HG03520 (cell line): Measurements from ENCODE around the gene KIF3B.
A peak's percentile ranks its signal among the peaks of the same experiment; 100 is the strongest.

Experiments
- ATAC-seq: cut with Tn5 transposase; IDR thresholded peaks from one replicate; pipeline ENCODE4 v1.9.1; 2021; ENCODE audit warnings: mild to moderate bottlenecking, moderate library complexity; ENCODE audit not compliant: unreplicated experiment

Gene KIF3B

DNA sequence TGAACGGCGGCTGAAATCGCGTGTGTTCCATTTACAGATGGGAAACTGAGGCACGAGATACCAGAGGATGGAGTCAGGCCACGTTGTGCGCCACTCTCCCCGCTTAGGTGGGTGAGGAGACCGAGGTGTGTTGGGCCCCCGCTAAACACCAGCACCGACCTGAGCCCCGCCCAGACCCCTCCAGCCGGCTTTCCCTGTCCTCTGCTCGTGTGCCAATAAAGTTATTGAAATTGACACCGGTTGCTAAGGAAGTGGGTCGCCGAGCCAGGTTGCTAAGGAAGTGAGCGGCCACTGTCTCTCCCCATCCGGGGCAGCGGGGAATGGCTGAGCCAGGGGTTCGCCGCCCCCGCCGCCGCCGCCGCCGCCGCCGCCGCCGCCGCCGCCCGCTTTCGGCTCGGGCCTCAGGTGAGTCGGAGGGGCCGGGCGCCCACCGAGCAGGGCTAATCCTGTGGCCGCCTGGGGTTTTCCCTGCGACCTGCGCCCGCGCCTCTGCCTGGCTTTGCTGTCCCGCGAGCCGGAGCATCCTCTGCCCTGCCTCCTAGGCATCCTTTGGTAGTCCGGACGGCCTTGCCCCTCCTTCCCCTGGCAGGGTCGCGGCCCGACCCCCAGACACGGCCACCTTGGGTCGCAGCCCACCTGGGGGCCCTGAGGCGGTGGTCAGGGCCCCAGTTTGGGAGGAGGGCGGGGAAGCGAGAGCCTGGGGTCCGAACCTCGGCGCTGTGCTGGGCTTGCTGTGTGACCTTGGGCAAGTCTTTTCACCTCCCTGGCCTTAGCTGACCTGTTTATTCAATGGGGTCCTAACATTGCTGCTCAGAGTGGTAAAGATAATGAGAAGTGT lies at the start of gene KIF3B:
Gene KIF3B, plus strand, starts transcription at position 291 of the 838 bp plus-strand sequence. CDS start 32,127 bp downstream, outside the sequence.
- peak; percentile 80 for ATAC-seq

DNA sequence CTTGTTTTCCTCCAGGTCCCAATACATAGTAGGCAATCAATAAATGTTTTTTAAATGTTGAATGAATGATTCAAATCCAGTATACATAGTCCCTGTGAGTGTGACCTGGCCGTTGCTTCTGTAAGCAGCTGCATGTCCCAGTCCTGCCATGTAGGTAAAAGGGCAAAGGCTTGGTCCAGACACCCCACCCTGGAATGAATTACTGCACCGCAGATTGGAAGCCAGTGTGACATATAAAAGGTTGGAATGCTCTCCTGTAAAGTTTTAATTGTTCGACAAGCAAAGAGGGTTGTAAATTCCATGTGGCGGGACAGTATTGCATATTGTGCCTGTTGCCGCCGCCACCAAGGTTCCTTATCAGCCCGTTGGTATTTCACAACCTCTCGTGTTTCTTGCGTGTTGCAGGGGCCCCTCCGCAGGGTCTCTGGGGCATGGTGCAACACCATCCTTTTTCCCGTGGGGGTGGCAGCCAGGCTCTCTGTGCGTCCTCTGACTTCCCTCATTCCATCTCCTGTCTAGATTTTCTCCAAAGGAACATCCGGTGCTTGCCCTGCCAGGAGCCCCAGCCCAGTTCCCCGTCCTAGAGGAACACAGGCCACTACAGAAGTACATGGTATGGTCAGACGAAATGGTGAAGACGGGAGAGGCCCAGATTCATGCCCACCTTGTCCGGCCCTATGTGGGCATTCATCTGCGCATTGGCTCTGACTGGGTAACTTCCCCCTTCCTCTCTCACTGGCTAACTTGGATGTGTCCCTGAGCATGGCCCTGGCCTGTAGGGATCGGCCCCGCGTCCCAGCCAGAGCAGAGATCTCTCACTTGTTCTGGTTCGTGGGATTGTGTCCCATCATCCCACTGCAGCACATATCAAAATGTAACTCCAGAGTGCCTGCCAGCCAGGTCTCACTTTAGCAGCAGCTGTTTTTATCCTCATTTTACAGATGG lies 49.4 kb upstream of the KIF3B start:
- ATAC-seq, result no peak

DNA sequence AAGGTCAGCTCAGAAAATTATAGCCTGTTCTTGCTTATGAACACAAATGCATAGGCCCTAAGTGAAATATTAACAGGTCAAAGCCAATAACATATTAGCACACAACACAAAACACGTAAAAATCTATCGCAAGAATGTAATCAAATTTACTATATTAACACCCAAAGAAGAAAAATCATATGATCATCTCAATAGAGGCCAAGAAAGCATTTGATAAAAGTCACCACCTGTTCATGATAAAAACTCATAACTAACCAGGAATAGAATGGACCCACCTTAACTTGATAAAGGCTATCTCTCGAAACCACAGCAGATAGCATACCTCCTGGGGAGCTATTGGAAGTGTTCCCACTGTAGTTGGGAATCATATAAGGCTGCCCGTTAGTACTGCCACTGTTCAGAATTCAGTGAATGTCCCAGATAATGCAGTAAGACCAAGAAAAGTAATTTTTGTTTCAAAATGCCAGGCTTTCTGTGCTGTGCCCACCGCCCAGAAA lies 48.2 kb upstream of the KIF3B start:
- no peak for ATAC-seq

DNA sequence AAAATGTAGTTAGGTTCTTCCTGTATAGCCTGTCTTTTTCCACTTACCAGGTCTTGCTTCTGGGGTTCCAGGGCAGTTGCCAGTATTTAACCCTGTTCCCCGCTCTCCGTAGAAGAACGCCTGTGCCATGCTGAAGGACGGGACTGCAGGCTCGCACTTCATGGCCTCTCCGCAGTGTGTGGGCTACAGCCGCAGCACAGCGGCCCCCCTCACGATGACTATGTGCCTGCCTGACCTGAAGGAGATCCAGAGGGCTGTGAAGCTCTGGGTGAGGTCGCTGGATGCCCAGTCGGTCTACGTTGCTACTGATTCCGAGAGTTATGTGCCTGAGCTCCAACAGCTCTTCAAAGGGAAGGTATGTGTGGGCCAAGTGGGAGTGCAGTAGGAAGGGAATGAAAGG lies 46.7 kb upstream of the KIF3B start:
- no peak for ATAC-seq

DNA sequence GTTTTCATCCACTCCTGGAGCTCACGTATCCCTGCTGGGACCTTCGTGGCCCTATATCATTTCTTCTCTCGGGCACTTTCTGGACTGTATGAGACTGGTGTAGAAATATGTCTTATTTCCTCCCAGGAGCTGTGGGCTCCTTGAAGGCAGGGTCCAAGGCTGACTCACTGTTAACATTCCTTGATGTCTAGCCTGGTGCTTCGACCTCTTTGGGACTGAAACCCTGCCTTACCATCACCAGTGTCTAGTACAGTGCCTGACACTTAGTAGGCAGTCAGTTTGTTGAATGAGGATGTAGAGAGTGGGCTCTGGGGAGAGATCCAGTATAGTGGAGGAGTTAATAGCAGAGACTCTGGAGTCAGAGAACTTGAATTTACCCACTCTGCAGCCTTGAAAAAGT lies 46.2 kb upstream of the KIF3B start:
- ATAC-seq, result no peak

DNA sequence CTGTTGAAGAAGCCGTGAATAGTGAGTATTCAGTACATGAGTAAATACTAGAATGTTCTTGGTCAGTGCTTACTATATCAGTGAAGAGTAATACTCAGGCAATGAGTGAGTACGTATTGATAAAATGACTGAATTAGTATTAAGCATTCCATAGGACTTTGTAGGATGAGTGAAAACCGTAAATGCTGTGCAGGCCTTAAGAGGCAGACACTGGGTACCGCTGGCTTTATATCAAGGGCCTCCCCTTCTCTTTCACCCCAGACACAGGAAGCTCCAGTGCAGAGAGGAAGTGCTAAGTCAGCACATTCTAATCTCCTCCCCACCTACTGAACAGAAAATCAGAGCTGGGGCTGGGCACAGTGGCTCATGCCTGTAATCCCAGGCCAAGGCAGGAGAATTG lies 45.6 kb upstream of the KIF3B start:
- no peak for ATAC-seq

DNA sequence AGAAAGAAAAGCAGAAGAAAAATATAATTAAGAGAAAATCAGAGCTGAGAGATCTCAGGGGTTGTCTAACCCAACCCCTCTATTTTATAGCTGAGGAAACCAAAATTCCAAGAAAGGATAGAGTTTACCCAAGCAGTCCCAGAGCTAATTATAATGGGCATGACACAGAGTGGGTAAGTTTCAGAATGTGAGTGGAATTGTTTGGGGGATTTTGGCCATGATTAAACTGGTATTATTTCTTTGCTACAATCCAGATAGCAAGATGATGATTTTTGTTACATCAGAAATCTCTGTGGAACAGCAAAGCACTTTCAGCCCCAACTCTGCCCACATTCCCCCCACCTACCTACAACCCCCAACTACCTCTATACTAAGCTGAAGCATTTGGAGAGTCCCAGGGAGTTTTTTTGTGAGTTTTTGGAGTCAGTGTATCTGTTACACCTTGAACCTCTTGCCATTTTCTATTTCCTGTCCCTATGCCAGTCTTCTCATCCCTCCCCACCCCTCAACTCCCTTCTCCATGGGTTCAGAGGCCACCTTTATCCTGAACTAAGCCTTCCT lies 45.0 kb upstream of the KIF3B start:
- no peak for ATAC-seq

DNA sequence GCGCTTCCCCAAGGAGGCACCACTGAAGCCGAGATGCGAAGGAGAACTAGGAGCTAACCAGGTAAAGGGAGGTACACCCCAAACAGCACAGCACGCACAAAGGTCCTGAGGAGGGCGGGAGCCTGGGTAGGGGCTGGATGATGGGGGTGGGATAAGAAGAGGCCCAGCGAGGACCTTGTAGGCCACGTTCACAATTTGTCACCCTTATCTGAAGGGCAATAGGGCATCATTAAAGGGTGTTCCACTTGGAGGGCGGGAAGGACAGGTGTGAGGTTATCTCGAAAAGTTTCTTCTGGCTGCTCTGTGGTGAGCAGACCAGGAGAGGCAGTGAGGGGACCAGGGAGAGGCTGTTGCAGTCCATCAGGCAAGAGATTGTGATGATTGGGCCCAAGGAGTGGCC lies 44.2 kb upstream of the KIF3B start:
- no peak for ATAC-seq

DNA sequence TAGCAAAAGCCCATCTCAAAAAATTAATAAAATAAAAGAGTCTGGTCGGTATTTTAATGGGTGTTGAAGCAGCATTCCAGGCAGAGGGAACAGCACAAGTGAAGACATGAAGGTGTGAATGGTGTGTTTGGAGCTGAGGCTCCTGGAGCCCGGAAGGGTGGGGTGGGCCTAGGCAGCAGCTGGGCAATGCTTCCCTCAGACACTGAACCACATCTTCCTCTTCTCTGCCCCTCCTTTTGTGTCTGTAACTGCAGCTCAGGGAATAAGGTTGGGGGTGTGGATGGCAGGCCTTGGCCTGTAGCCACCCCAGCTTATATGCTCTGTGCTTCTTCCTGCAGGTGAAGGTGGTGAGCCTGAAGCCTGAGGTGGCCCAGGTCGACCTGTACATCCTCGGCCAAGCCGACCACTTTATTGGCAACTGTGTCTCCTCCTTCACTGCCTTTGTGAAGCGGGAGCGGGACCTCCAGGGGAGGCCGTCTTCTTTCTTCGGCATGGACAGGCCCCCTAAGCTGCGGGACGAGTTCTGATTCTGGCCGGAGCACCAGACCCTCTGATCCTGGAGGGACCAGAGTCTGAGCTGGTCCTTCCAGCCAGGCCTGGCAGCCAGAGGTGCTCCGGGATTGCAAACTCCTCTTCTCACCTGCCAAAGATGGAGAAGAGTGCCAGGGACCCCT lies 43.2 kb upstream of the KIF3B start:
- ATAC-seq, result no peak

DNA sequence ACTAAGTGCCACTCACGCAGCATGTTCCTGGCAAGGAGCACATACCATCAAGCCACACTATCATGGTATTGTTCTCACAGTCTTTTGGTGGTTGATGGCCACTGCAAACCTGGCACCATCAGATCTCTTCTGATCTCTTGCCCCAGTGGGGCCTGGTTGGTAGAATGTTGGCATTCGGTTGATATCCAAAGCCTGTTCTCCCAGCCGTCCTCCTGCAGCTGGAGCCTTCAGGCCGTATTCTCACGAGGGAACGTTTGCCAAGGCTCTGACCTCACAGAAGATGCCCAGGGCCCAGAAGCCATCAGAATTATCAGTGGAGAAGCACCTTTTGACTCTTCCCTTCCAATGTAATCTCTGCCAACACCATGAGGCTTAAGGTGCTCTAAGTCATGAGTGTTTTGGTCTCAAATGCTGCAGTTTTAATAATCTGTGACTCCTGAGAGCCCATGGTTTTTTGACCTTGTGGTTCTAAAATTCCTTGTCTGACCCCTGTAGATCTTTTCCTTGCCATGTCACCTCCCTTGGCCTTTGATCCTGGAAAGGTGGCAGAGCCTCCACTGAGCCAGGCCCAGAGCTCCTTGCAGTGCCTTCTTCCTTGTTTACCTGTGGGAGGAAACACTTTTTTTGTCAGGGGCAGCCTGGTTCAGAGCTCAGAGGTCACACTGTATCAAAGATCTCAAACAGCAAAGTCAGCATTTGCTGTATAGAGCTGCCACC lies 42.0 kb upstream of the KIF3B start:
- ATAC-seq, result no peak

DNA sequence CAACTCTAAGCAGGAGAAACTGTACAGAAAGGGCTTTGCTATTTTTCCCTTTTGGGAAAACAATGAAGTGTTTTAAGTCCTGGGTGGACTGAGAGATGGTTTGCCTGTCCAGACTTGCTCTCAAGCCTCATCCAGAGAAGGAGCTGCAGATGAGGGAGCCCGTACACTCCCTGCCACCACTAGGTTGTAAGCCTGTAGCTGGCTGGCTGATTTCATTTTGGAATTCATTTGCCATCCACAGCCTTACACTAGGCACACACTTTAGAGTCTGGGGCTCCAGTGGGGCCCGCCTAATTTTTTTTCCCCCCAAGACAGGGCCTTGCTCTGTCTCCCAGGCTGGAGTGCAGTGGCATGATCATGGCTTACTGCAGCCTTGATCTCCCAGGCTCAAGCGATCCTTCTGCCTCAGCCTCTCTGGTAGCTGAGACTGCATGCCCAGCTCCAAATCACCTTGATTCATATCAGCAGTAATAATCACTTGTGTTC lies 41.4 kb upstream of the KIF3B start:
- no peak for ATAC-seq

DNA sequence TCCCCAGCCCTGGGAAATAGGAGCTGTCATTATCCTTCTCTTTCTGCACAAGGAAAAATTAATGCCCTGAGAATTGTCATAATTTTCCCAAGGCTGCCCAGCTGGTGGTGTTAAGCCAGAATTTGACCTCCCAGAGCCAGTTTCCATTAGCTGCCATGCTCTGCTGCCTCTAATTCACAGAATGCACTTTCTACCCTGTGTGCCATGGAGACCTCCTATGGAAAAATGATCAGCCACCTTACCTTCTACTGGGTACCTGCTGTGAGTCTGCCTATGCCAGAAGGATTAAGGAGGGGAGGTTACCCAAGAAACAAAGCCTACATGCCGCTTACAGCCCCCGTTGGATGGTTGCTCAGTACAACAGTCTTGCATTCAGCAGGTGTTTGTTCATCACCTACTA lies 40.6 kb upstream of the KIF3B start:
- ATAC-seq, result no peak

DNA sequence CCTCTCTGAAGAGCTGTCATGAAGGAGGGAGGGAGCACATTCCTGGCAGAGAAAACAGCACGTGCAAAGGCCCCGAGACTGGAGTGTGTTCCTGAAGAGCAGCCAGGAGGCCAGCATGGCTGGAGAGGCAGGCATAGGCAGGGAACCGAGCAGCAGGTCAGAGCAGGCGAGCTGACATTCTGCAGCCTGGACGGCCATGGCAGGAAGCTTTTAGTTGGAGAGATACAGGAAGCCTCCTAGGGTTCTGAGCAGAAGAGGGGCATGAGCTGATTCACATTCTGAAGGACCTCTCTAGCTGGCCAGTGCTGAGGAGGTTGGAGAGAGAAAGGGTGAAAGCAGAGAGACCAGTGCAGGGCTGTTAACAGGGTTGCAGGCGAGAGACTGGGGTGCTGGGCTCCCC lies 40.0 kb upstream of the KIF3B start:
- no peak for ATAC-seq

DNA sequence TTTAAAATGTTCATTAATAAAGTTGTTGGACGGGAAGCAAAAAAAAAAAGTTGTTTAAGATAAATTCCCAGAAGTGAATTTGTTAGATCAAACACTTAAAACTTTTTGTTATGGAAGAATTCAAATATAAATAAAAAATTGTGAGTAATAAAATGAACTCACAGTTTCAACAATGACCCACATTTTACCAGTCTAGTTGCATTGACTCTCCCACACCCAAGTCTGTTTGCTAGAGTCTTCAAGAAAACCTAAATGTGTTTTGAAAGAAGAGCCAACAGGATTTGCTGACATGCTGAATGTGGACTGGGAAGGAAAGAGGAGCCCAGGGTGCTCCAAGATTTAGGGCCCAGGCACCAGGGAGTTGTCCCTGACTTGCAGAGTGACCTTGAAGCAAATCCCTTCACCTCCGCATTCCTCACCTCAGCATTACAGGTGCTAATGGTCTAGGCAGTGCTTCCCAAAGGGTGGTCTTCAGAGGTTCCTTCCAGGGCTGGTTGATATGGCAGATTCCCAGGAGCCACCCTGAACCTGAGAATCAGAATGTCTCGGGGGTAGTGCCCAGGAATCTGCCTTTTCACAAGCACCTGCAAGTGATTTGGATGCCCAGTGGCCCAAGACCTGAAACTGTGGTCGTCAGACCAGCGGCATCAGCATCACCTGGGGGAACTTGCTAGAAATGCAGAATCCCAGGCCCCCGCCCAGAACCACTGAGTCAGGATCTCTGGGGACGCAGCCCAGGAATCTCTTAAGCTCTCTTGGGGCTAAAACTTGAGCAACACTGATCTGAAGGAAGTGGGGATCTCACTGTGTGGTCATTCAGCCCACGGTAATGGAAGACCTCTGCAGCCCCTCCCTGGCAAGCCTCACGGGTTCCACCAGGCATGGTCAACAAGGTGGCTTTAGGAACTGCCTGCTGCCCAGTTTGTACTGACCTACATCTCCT lies 38.7 kb upstream of the KIF3B start:
- no peak for ATAC-seq

DNA sequence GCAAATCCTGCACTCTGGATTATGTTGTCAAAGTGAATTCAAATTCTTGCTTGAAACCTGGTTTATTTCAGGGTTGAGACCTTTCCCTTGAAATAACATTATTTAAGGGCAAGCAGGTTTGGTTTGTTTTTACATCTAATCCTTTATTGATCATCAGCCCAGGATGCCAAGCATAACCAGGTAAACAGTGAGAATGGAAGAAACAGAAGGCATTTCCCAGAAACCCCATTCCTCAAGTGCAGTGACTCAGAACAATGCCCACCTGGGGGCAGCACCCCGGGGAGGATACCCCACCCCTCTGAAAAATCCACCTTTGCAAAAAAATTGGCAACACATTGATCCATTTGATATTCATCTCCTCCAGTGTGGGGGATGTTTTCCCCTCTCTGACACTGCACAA lies 37.2 kb upstream of the KIF3B start:
- ATAC-seq, result no peak

DNA sequence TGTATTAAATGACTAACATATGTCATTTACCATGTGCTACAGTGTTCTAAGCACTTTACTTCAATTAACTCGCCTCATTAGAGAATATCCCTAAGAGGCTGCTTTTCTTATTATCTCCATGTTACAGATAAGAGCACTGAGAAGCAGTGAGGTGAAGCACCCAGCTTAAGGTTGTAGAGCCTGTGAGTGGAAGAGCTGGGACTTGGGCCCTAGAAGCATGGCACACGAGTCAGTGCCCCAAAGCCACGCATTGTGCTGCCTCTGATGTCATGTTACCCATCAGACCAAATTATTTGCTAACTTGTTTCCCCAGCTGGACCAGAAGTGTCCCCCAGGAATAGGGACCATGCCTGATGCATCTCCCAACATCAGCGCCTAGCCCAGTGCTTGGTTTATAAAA lies 35.6 kb upstream of the KIF3B start:
- ATAC-seq, result no peak

DNA sequence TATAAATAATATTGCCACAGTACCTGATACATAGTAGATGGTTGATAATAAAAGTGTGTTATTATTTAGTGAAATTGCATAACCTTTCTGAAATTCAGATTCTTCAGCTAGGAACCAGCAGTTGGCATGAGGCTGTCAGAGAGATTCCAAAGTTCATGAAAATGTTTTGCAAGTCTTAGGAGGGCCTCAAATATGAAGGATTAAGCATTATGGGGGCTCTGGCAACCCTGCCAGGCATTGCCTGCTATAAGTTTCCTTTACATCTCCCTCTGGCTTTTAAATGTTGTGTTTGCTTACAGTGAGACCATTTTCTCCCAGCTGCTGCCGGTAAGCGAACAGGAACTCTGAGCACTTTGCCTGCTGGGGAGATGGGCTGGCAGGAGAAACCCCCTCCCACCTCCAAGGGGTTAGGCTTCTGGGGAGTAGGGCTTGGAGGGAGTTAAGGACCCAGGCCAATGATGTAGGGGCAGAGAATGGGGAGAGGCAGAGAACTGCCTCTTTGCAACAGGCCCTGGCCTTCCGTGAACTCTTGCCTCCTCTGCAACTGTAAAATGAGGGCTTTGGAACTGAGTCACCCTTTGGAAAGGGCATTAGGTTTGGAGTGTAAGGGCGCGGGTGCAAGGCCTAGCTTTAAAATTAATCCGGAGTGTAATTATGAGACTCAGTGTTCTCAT lies 33.2 kb upstream of the KIF3B start:
- no peak for ATAC-seq

DNA sequence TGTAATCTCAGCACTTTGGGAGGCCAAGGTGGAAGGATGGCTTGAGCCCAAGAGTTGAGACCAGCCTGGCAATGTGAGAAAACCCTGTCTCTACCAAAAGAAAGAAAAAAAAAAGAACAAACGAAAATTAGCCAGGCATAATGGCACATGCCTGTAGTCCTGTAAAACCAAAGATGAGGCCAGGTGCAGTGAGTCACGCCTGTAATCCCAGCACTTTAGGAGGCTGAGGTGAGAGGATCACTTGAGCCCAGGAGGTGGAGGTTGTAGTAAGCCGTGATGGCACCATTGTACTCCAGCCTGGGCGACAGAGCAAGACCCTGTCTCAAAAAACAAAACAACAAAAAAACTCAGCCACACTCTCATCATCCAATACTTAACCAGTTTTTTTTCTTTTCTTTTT lies 32.5 kb upstream of the KIF3B start:
- ATAC-seq, result no peak
